ENCODE results near the gene NCDN.

The NCDN gene

GRCh38 chr1:35599411-35599810 lies 41.8 kb downstream of the NCDN start:
- H3K4me1 ChIP-seq (ENCODE audit: insufficient read depth, low read length) = no peaks in the 10 kb centered on the region
- H3K27ac ChIP-seq (ENCODE audit: low read depth, low read length) = no peak overlapping the region
- H3K9ac ChIP-seq (ENCODE audit: low read length) = no peak overlapping the region
- peaks cover 31% of the 10 kb centered on the region for H3K36me3 ChIP-seq (ENCODE audit: insufficient read depth, low read length)
- H3K4me3 ChIP-seq (ENCODE audit: low read depth in 1 of 2, low read length in 2 of 2) = no peak overlapping the region
- no peaks in the 10 kb centered on the region for H3K27me3 ChIP-seq (ENCODE audit: control insufficient read depth in 1 of 2, insufficient read depth in 2 of 2, low read length in 2 of 2)
- no peaks in the 10 kb centered on the region for H3K9me3 ChIP-seq (ENCODE audit: low read length)

DNA sequence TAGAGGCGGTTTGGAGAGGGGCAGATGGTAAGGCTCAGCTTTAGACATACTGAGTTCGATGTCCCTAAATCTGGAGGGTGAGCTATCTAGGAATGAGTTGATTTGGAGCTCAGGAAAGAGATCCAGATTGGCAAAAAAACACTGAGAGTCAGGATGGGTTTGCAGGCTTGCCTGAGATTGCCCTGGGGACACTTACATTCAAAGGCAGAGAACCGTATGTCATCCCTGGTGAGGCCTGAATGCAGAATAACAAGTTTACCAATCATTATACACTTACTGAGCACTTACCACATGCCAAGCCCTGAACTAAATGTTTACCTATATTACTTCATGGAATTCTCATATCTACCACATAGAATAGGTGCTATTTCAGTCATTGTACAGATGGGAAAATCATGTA lies 43.0 kb downstream of the NCDN start:
- no peaks in the 10 kb centered on the region for H3K9me3 ChIP-seq (ENCODE audit: low read length)
- peaks cover 43% of the 10 kb centered on the region for H3K36me3 ChIP-seq (ENCODE audit: insufficient read depth, low read length)
- H3K9ac ChIP-seq (ENCODE audit: low read length) = no peak overlapping the region
- H3K4me1 ChIP-seq (ENCODE audit: insufficient read depth, low read length) = no peaks in the 10 kb centered on the region
- no peak overlapping the region for H3K4me3 ChIP-seq (ENCODE audit: low read depth in 1 of 2, low read length in 2 of 2)
- H3K27ac ChIP-seq (ENCODE audit: low read depth, low read length) = no peak overlapping the region
- no peaks in the 10 kb centered on the region for H3K27me3 ChIP-seq (ENCODE audit: control insufficient read depth in 1 of 2, insufficient read depth in 2 of 2, low read length in 2 of 2)

DNA sequence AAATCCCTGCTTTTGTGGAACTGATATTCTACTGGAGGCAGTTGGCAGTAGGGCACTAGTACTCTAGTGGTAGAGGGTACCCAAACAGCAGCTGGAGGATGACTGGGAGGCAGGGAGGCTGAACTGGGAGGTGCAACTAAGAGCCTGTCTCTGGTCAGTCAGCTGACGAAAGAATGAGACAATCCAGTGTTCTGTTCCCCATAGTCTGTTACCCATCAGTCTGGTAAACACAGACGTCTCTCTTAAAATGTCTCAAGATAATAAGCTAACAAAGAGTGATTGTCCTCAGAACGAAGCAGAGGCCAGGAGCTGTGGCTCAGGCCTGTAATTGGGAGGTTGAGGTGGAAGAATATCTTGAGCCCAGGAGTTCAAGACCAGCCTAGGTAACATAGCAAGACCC lies 45.9 kb downstream of the NCDN start:
- Histone ChIP-seq H3K4me3 (ENCODE audit: low read depth in 1 of 2, low read length in 2 of 2) (no peak overlapping the region), H3K36me3 (ENCODE audit: insufficient read depth, low read length) (peaks cover 61% of the 10 kb centered on the region), H3K4me1 (ENCODE audit: insufficient read depth, low read length) (no peaks in the 10 kb centered on the region), H3K9ac (ENCODE audit: low read length) (no peak overlapping the region), H3K27ac (ENCODE audit: low read depth, low read length) (no peak overlapping the region), H3K9me3 (ENCODE audit: low read length) (no peaks in the 10 kb centered on the region), H3K27me3 (ENCODE audit: control insufficient read depth in 1 of 2, insufficient read depth in 2 of 2, low read length in 2 of 2) (no peaks in the 10 kb centered on the region)

DNA sequence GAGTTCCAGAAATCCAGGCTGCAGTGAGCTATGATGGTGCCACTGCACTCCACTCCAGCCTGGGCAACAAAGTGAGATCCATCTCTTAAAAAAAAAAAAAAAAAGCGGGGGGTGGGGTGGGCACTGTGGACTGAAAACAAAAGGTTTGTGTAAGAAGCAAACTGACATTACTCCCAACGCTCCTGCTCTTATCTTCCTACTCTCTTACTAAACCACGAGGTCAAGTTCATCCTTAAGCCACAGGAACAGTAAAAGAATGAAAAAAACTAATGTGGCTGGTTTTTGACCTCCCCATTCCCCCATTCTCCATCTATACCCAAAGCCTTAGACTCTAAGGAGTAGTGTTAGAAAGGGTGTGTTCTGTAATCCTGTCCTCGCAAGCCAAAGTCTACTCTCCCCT lies 46.3 kb downstream of the NCDN start:
- Histone ChIP-seq H3K27me3 (ENCODE audit: control insufficient read depth in 1 of 2, insufficient read depth in 2 of 2, low read length in 2 of 2) (no peaks in the 10 kb centered on the region), H3K9ac (ENCODE audit: low read length) (no peak overlapping the region), H3K27ac (ENCODE audit: low read depth, low read length) (no peak overlapping the region), H3K9me3 (ENCODE audit: low read length) (no peaks in the 10 kb centered on the region), H3K4me3 (ENCODE audit: low read depth in 1 of 2, low read length in 2 of 2) (no peak overlapping the region), H3K36me3 (ENCODE audit: insufficient read depth, low read length) (peaks cover 66% of the 10 kb centered on the region), H3K4me1 (ENCODE audit: insufficient read depth, low read length) (no peaks in the 10 kb centered on the region)

GRCh38 chr1:35605071-35605866 lies 47.7 kb downstream of the NCDN start:
- Histone ChIP-seq H3K9ac (ENCODE audit: low read length) (no peak overlapping the region), H3K4me3 (ENCODE audit: low read depth in 1 of 2, low read length in 2 of 2) (no peak overlapping the region), H3K36me3 (ENCODE audit: insufficient read depth, low read length) (peaks cover 67% of the 10 kb centered on the region), H3K27ac (ENCODE audit: low read depth, low read length) (no peak overlapping the region), H3K9me3 (ENCODE audit: low read length) (no peaks in the 10 kb centered on the region), H3K27me3 (ENCODE audit: control insufficient read depth in 1 of 2, insufficient read depth in 2 of 2, low read length in 2 of 2) (no peaks in the 10 kb centered on the region), H3K4me1 (ENCODE audit: insufficient read depth, low read length) (no peaks in the 10 kb centered on the region)

GRCh38 chr1:35605867-35606182 lies 48.2 kb downstream of the NCDN start:
- H3K36me3 ChIP-seq (ENCODE audit: insufficient read depth, low read length) = peaks cover 67% of the 10 kb centered on the region
- H3K27ac ChIP-seq (ENCODE audit: low read depth, low read length) = no peak overlapping the region

DNA sequence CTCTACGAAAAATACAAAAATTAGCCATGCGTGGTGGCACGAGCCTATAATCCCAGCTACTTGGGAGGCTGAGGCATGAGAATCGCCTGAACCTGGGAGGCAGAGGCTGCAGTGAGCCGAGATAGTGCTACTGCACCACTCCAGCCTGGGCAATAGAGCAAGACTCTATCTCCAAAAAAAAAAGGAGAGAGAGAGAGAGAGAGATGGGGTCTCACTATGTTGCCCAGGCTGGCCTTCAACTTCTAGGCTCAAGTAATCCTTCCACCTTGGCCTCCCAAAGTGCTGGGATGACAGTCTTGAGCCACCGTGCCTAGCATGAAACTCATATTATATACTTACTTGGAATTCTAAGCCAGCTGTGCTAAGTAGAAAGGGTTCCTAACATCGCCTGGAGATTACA lies 54.1 kb downstream of the NCDN start:
- Histone ChIP-seq H3K4me1 (ENCODE audit: insufficient read depth, low read length) (no peaks in the 10 kb centered on the region), H3K27ac (ENCODE audit: low read depth, low read length) (no peak overlapping the region), H3K9me3 (ENCODE audit: low read length) (no peaks in the 10 kb centered on the region)

More at GRCh38 chr1:35605867-35606182, 48.2 kb downstream of the NCDN start:
- H3K9ac ChIP-seq (ENCODE audit: low read length) = no peak overlapping the region
- H3K4me1 ChIP-seq (ENCODE audit: insufficient read depth, low read length) = no peaks in the 10 kb centered on the region
- no peaks in the 10 kb centered on the region for H3K9me3 ChIP-seq (ENCODE audit: low read length)
- no peaks in the 10 kb centered on the region for H3K27me3 ChIP-seq (ENCODE audit: control insufficient read depth in 1 of 2, insufficient read depth in 2 of 2, low read length in 2 of 2)
- H3K4me3 ChIP-seq (ENCODE audit: low read depth in 1 of 2, low read length in 2 of 2) = no peak overlapping the region

GRCh38 chr1:35615440-35615839 lies 57.8 kb downstream of the NCDN start:
- Histone ChIP-seq H3K9me3 (ENCODE audit: low read length) (no peaks in the 10 kb centered on the region), H3K4me1 (ENCODE audit: insufficient read depth, low read length) (no peaks in the 10 kb centered on the region), H3K27ac (ENCODE audit: low read depth, low read length) (no peak overlapping the region), H3K27me3 (ENCODE audit: control insufficient read depth in 1 of 2, insufficient read depth in 2 of 2, low read length in 2 of 2) (no peaks in the 10 kb centered on the region), H3K4me3 (ENCODE audit: low read depth in 1 of 2, low read length in 2 of 2) (no peak overlapping the region), H3K9ac (ENCODE audit: low read length) (no peak overlapping the region), H3K36me3 (ENCODE audit: insufficient read depth, low read length) (peaks cover 59% of the 10 kb centered on the region)

More for the DNA sequence above, 54.1 kb downstream of the NCDN start:
- H3K27me3 ChIP-seq (ENCODE audit: control insufficient read depth in 1 of 2, insufficient read depth in 2 of 2, low read length in 2 of 2) = no peaks in the 10 kb centered on the region
- H3K4me3 ChIP-seq (ENCODE audit: low read depth in 1 of 2, low read length in 2 of 2) = no peak overlapping the region
- H3K9ac ChIP-seq (ENCODE audit: low read length) = no peak overlapping the region
- peaks cover 63% of the 10 kb centered on the region for H3K36me3 ChIP-seq (ENCODE audit: insufficient read depth, low read length)

All from muscle layer of colon (tissue), 2 donors.